ENCODE results near the gene DOCK7.
"Not testable (repeated sequence)": the region's sequence is repeated elsewhere in the genome, so short reads cannot be mapped to it uniquely, and the experiment has no call there.

DOCK7 gene

DNA sequence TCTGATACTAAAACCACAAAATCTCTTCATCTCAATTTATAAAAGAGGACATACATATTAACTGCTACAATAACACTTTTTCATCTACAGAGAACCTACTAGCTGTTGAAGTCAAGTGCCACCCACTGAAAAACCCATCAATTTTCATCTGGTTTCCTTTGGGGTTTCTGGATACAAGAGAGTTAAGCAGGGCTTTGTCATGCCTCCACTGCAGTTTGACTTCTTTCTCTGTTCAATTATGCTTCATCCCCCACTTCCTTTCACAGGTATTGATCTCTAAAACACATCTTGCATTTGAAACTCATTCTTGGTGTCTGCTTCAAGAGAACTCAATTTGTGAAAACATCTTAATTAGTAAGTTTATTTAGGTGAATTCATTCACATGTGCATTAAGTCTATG lies 151.3 kb downstream of the DOCK7 start:
- DNase-seq (ENCODE audit: low read depth in 2 of 2) = no peak

DNA sequence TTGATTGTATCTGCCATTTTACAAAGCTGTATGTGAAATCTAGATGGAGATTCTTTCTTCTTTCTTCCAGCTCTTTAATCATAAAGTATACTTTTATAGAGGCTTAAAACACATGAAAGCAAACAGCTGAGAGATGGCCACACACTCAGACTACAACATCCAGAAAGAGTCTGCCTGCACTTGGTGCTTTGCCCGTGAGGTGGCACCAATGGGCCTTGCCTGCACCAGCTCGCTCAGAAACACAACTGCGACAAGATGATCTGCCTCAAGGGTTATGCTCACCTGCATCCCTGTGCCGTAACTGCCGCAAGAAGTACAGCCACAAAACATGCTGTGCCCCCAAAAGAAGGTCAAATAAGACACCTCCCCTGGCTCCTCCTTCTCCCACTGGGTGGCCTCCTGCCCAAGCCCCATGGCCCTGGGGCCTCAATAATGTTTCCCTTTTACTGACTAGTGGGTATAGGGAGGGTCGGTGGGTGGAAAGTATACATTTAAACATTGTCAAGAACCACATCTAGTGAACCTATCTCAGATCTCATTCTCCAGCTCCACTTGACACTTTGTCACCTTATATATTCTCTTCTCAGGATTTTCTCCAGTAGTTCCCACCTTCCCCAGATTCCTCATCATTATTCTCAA lies 157.6 kb downstream of the DOCK7 start:
- no peak for DNase-seq (ENCODE audit: low read depth in 2 of 2)

DNA sequence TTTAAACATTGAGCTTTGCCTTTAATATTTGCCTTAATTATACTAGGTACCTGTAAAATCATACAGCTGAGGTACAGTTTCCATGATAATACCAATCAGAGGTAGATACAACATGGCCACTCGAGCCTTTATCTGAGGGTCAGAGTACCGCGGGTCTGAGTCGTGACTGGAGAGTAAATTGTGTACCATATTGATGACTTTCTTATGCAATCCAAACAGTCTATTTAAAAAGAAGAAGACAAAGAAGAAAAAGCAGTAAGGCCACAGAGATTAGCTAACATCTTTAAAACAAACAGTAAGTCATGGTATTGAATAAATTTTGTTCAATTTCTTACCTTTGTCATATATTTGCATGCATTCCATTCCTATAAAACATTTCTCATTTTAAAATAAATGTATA lies 159.0 kb downstream of the DOCK7 start:
- DNase-seq (ENCODE audit: low read depth in 2 of 2) = no peak

DNA sequence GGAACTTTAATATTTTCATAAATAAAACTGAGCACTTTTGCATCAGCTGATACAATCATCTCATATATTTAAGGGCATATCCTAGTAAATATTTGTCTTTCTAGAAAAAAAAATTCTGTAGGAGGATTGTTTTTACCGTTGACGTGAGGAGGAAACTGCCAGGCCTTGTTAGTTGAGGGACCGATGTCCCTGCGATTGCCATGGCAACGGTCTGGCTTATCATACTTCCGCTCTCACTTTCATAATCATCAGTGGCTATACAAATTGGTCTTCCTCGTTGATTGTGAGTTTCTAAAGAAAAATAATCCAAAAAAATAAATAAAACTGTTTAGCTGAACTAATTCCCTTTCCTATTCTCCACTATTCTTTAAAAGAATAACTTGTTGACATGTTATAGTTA lies 160.2 kb downstream of the DOCK7 start:
- no peak for DNase-seq (ENCODE audit: low read depth in 2 of 2)

DNA sequence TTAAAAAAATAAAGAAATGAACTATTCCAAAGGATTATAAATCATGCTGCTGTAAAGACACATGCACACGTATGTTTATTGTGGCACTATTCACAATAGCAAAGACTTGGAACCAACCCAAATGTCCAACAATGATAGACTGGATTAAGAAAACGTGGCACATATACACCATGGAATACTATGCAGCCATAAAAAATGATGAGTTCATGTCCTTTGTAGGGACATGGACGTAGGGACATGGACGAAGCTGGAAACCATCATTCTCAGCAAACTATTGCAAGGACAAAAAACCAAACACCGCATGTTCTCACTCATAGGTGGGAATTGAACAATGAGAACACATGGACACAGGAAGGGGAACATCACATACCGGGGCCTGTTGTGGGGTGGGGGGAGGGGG lies 160.8 kb downstream of the DOCK7 start:
- DNase-seq (ENCODE audit: low read depth in 2 of 2) = not testable (repeated sequence)

DNA sequence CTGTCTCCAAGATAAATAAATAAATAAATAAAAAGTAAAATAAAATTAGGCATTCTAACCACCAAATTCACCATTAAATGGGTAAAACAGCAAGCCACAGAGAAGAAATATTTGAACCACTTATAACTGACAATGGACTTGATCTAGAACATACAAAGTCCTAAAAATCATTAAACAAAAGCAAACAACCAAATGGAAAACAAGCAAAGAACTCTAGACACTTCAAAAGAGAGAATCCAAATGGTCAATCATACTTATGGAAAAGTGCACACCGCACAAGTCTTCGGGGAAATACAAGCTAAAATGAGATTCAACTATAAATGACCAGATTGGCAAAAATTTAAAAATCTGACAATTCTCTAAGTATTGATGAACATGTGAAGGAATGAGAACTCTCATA lies 164.3 kb downstream of the DOCK7 start:
- DNase-seq (ENCODE audit: low read depth in 2 of 2) = no peak

DNA sequence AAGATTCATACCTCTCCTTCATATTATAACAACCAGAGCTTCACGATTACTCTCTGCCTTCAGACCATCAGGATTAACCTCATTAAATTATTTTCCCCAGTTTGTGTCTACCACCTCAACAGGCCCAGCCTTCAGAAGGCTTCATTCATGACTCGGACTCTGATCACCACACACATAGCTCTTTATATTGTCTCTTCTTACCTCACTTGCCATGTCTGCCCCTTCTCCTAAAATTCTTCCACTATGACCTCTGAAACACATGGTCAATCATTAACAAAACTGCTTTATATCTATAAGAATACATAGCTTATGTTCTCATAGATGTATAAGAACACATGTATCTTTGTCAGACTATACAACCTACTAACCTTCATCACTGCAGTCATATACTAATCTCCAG lies 171.6 kb downstream of the DOCK7 start:
- DNase-seq (ENCODE audit: low read depth in 2 of 2) = no peak

DNA sequence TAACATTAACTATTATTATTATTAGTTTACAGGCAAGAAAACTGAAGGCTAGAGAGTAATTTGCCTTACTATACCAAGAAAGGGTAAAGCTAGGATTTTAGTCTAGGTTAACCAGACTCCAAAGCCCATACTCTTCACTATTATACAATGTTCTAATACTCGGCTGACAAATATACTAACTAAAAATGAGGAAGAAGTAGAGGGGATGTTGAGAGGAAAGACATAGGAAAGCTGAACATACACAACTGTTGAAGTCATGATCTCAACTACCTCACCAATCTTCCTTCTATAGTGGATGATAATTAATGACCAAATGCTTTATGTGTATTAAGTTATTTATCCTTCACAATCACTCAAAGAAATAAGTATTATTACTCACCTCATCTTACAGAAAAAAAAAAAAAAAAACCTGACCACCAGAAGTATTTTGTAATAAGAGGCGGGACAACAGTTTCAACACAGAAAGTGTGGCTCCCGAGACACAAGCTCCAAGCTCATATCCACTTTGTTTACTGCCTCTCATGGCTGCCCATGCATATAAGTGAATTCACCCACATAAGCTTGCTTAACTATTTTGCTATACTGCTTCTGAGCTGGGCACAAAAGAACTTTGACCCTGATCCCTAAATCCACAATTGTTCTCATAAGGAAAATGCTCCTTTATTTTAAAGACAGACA lies 173.3 kb downstream of the DOCK7 start:
- peak in 1 of 2 experiments; percentile 1 for DNase-seq (ENCODE audit: low read depth in 2 of 2)

DNA sequence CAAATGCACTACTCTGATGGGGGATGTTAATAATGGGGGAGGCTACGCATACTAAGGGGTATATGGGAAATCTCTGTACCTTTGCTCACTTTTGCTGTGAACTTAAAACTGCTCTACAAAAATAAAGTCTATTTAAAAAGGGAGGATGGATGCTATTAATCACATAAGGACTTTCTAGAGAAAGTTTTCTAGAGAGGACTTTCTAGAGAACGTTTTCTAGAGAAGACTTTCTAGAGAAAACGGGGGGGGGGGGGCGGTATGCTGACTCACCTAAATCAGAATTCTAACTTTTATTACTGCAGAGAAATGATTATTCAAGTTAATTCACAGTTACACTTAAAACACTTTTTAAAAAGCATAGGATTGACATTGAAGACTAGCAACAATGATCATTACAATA lies 175.2 kb downstream of the DOCK7 start:
- DNase-seq (ENCODE audit: low read depth in 2 of 2) = no peak

DNA sequence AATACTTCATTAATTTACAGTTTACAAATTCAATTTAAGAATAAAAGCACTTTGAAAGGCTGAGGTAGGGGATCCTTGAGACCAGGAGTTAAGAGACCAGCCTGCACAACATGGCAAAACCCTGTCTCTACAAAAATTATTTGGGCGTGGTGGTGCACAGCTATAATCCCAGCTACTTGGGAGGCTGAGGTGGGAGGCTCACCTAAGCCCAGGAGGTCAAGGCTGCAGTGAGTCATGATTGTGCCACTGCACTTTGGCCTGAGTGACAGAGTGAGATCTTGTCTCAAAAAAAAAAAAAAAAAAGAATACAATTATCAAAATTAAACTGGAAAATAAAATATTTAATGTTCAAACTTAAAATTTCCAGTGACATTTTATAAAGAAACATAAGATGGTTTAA lies 179.2 kb downstream of the DOCK7 start:
- no peak for DNase-seq (ENCODE audit: low read depth in 2 of 2)

DNA sequence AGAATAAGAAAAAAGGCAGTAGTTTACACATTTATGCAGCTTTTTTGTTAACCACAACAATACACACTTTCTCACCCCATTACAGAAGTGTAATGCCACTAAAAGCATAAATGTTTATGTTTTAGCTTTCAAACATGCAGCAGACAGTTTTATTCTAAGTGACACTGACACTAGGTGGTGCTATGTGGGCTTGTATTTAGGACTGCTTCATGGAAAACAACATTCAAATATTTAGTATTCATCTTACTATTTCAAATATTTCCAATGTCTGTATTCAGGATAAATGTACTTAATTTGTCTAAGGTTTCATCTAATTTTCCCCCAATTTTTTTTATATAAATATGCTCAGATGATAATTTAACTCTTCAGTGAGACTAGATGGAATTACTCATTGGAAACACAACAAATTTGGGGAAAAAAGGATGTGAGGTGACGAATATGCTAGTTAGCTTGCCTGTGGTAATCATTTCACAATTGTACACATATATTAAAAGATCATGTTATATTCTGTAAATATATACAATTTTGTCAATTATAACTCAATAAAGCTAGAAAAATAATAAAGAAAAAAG lies 179.9 kb downstream of the DOCK7 start:
- peak; percentile 8 to 15 for DNase-seq (ENCODE audit: low read depth in 2 of 2)

DNA sequence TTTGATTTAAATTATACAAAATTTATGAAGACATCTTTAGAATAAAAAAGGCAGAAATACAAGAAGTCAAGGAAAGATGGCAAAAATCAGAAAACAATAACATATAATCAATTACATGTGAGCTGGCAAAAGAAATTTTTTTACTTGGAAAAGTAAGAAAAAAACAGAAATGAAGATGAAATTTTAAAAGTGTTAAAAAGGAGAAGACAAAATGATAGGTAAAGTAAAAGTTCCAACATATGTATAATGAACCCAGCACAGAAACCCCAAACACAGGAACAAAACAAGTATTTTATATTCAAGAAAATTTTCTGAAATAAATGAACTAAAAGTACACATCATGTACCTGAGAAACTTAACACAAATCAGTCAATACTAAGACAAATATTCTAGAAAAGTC lies 188.0 kb downstream of the DOCK7 start:
- DNase-seq (ENCODE audit: low read depth in 2 of 2) = no peak

DNA sequence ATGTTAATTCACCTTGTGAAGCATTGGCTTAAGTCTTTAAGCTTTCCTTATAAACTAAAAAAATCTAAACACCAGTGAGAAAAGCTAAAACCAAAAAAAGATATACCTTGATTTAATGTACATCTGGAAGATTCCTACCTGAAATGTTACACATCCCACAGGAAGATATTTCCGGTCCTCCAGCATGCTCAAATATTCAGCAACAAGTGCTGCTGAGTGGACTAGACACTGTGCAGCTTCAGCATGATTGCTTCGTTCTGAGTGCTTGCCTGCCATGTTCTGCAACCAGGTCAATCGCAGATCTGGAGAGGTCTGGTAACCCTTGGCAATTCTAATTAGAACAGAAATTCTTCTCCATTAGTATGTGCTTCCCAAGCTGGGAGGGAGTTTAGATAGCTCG lies 194.0 kb downstream of the DOCK7 start:
- DNase-seq (ENCODE audit: low read depth in 2 of 2) = no peak

DNA sequence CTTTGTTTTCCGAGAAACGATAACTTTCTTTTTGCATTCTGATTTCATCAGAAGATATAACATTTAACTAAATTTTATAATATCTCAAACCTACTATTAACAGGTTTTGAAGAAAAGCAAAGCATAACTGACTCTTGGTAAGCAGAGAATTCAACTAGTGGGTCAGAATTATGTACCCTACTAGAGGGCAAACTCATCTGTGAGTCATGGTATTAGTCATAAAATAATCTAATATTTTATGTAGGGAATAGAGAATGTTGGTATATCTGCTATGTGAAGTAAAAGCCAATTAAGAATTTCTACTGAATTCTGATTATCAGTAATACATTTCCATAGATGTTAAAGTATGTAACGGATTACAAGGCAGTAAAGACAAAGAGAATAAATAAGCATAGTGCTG lies 194.5 kb downstream of the DOCK7 start:
- DNase-seq (ENCODE audit: low read depth in 2 of 2) = no peak

DNA sequence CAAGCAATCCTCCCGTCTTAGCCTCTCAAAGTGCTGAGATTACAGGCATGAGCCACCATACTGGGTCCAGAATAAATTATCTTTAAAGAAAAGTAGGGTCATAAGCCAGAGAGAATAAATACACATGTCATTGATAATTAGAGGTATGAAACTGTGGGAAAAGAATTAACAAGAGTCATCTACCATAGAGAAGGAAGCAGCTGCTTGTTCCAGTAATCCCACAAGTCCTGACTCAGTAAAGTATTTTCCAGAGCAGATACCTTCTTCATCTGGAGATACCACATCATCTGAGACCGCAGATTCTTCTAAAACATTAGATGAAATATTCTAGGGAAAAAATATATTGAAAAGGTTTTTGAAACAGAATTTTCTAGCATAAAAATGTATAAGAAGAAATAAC lies 195.7 kb downstream of the DOCK7 start:
- no peak for DNase-seq (ENCODE audit: low read depth in 2 of 2)

DNA sequence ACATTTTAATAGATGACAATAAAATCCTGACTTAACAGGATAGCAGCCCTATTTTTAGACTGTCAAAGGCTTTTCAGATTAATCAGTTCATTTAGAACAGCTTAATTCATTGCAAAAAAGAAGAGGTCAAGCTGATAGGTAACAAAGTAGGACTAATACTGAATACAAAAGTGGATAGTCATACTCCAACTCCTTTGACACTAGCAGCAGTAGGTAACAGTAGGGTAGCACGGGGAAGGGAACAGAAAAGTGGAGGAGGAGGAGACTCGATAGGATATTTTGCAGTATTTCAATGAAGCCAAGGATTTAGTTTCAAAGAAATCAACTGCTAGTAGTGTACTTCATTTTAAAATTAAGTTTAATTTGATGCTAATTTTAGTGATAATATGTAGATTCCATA lies 200.2 kb downstream of the DOCK7 start:
- no peak for DNase-seq (ENCODE audit: low read depth in 2 of 2)

DNA sequence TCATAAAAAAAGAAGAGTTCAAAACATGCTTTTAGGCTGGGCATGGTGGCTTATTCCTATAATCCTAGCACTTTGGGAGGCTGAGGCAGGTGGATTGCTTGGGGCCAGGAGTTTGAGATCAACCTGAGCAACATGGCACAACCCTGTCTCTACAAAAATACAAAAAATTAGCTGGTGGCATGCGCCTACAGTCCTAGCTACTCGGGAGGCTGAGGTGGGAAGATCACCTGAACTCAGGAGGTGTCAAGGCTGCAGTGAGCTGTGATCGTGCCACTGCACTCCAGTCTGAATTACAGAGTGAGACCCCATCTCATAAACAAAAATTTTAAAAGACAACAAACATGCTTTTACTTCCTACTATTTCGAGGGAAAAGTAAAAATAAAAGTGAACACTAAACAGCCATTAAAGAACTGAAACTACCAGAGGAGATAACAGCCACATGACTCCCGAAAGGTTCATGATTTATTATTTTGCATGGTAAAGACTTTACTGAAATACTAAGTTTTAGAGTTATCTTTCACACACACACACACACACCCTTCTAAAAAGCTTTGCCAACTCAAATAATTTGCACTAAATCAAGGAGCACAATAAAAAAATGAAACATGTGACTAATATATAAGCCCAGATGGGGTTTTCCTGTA lies 203.2 kb downstream of the DOCK7 start:
- DNase-seq (ENCODE audit: low read depth in 2 of 2) = no peak

DNA sequence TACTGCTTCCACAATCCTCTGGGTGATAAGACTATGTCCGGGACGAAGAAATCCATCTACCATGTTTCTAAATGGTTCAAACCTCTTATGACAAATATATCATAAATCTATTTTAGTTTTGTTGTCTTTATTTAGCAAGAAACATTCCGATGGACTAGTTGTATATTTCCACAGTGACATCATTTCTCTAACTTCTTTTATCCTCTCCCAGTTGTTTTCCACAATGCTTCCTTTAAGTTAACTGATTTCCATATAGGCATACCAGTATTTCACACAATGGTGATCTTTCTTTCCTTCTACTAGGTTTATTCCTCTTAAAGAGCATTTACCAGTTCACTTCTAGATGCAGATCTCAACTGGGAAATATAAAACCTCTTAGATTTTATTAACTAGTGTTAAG lies 206.5 kb downstream of the DOCK7 start:
- no peak for DNase-seq (ENCODE audit: low read depth in 2 of 2)

DNA sequence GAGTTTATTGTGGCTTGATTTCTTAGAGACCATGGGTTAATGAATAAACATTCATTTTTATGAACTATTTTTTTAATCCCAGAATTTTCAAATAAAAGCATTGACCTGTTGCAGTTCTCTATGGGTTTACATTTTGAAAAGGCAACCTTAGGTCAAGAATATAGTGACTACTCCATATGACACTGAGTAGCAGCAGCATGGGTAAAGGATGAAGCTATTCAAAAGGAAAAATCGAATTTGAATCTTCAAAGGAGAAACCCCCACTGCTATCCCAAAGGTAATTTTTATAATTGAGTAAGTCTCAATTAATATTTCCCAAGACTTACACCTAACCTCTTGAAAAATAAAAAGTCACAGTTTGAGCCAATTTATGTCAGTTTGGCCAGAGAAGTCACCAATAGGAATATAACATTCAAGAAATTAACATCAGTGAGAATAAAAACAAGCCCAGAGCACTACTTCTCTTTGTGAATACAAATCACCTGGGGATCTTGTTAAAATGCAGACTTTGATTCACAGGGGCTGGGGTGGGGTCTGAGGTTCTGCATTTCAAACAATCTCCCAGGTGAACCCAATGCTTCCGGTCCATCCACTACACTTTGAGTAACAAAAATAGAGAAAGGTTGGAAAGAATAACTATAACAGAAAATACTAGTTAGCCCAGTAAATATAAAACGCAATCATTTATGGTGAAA lies 211.5 kb downstream of the DOCK7 start:
- DNase-seq (ENCODE audit: low read depth in 2 of 2) = no peak

DNA sequence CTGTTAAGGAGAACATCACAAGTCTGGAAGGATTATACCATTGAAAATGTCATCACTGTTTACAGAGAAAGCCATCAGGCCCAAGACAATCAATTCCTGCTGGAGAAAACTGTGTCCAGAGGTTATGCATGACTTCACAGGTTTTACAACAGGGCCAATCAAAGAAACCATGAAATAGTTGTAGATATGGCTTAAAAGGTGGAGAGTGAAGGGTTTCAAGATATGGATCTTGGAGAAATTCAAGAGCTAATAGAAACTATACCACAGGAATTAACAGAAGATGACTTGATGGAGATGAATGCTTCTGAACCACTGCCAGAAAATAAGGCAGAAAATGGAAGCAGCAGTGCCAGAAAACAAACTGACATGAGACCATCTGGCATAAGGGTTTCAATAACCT lies 221.1 kb downstream of the DOCK7 start:
- peak; percentile 13 to 17 for DNase-seq (ENCODE audit: low read depth in 2 of 2)

DNA sequence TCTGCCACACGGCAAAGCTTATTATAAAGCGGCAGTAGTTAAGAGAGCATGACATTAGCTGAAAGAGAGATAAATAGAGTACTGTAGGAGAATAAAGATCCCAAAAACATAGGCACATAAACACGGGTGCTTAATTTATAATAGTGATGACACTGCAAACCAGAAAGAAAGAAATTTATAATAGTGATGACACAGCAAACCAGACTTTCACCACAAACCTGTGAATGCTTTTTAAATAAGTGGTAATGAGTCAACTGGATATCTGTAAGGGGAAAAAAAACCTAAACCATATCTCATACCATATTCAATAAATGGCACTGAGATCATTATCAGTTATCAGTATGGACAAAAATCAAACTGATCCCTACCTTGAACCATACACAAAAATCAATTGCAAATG lies 225.8 kb downstream of the DOCK7 start:
- peak; percentile 12 to 17 for DNase-seq (ENCODE audit: low read depth in 2 of 2)

DNA sequence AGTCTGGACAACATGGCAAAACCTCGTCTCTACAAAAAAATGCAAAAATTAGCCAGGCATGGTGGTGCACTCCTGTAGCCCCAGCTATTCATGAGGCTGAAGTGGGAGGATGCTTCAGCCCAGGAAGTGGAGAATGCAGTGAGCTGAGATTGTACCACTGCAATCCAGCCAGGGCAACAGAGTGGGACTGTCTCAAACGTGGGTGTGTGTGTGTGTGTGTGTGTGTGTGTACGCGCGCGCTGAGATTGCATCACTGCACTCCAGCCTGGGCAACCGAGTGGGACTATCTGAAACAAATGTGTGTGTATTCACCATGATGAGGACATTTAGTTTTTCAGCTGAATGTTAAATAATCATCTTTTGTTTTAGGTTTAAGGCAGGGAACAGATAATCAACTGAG lies 230.2 kb downstream of the DOCK7 start:
- DNase-seq (ENCODE audit: low read depth in 2 of 2) = no peak

Data from fibroblast of skin of left biceps (primary cell).